Smooth muscle cell of trachea (primary cell): ENCODE data around the gene NAT16. TPM values are rescaled to one million over a fixed set of nuclear protein-coding genes. Genes with fewer than 3 reads are reported as not detected.

Source experiments
- total RNA-seq: library from RNA; depleted of rRNA; stranded (reverse); fragments of >200 nt; gene quantifications from 2 replicates; pipeline ENCODE4 v1.2.1, GENCODE V29; 2014

The NAT16 gene
- not detected in 2 replicates for total RNA-seq

GRCh38 chr7:101180130-101180755 lies at the start of gene NAT16:
TSS of gene NAT16 (minus strand) at chr7:101180293. CDS start at chr7:101174807, 5,486 bp downstream.

GRCh38 chr7:101217388-101218235 lies 37.5 kb upstream of the NAT16 start, which contains the start of the genes PLOD3 and ZNHIT1:
TSS of gene PLOD3 (minus strand) at chr7:101217581. CDS start at chr7:101217274, 307 bp downstream.
TSS of gene ZNHIT1 (plus strand) at chr7:101218165. CDS start at chr7:101218196, 31 bp downstream.

GRCh38 chr7:101200862-101201599 lies 20.9 kb upstream of the NAT16 start, which contains the start of gene MOGAT3:
TSS of gene MOGAT3 (minus strand) at chr7:101201036. CDS start at chr7:101200854, 182 bp downstream.

GRCh38 chr7:101165075-101165957 lies 14.8 kb downstream of the NAT16 start, which contains the start of gene VGF:
TSS of gene VGF (minus strand) at chr7:101165569. CDS start at chr7:101164843, 726 bp downstream.

GRCh38 chr7:101153969-101154692 lies 26.0 kb downstream of the NAT16 start, which contains the start of gene AP1S1:
TSS of gene AP1S1 (plus strand) at chr7:101154476. CDS start at chr7:101154515, 39 bp downstream.

GRCh38 chr7:101126651-101127459 lies 53.2 kb downstream of the NAT16 start, which contains the start of gene SERPINE1:
TSS of gene SERPINE1 (plus strand) at chr7:101127104. CDS start at chr7:101128394, 1,290 bp downstream.

Other genes with a start within 250 kb of the NAT16 start
- gene MUC3A, start 230.8 kb downstream of the NAT16 start, total RNA-seq, result not detected in 2 replicates
- 0.50 and 0.87 TPM in 2 replicates for gene MUC12, start 210.7 kb downstream of the NAT16 start, total RNA-seq
- under 0.01 TPM in 1 of 2 replicates, not detected in the other for gene MUC17, start 160.2 kb downstream of the NAT16 start, total RNA-seq
- gene TRIM56, start 94.8 kb downstream of the NAT16 start, total RNA-seq, result 14.7 and 24.5 TPM in 2 replicates
- gene SERPINE1, start 53.2 kb downstream of the NAT16 start, total RNA-seq, result 123 and 260 TPM in 2 replicates
- 193 and 199 TPM in 2 replicates for gene AP1S1, start 25.8 kb downstream of the NAT16 start, total RNA-seq
- 0.83 and 0.87 TPM in 2 replicates for gene VGF, start 14.7 kb downstream of the NAT16 start, total RNA-seq
- gene MOGAT3, start 20.7 kb upstream of the NAT16 start, total RNA-seq, result not detected in 2 replicates
- gene PLOD3, start 37.3 kb upstream of the NAT16 start, total RNA-seq, result 99.5 and 155 TPM in 2 replicates
- 78.4 and 89.0 TPM in 2 replicates for gene ZNHIT1, start 37.9 kb upstream of the NAT16 start, total RNA-seq
- gene CLDN15, start 57.5 kb upstream of the NAT16 start, total RNA-seq, result 4.4 and 5.8 TPM in 2 replicates
- 130 and 262 TPM in 2 replicates for gene FIS1, start 64.8 kb upstream of the NAT16 start, total RNA-seq
- gene IFT22, start 141.5 kb upstream of the NAT16 start, total RNA-seq, result 26.2 and 26.8 TPM in 2 replicates
- gene COL26A1, start 182.6 kb upstream of the NAT16 start, total RNA-seq, result not detected in 2 replicates